ENCODE measurements around the gene TUBGCP6. TPM values are rescaled to one million over a fixed set of nuclear protein-coding genes. Genes with fewer than 3 reads are reported as not detected.

TUBGCP6 gene
- total RNA-seq, 1 donor from 2014 or later: 51.7 TPM

- intact Hi-C loops (cut with micrococcal nuclease): loop anchor here (5.0 kb wide), 1 partner anchor 272 kb away; no protein-coding TSS in a partner anchor
- Mint-ChIP-seq H3K27ac (no peak overlapping the region), H3K27me3 (no peaks in the 10 kb centered on the region), H3K9me3 (no peaks in the 10 kb centered on the region), H3K36me3 (ENCODE audit: low read depth) (peaks cover 26% of the 10 kb centered on the region), H3K4me1 (peaks cover 16% of the 10 kb centered on the region), H3K4me3 (no peak overlapping the region)
- no peak for DNase-seq
Measured at GRCh38 chr22:50204571-50204970, 40.3 kb downstream of the TUBGCP6 start.

- Mint-ChIP-seq H3K4me1 (peaks cover 19% of the 10 kb centered on the region), H3K36me3 (ENCODE audit: low read depth) (peaks cover 29% of the 10 kb centered on the region), H3K4me3 (no peak overlapping the region), H3K9me3 (no peaks in the 10 kb centered on the region), H3K27me3 (no peaks in the 10 kb centered on the region), H3K27ac (no peak overlapping the region)
- DNase-seq: no peak
- intact Hi-C loops (cut with micrococcal nuclease): loop anchor here (5.0 kb wide), 1 partner anchor 271 kb away; no protein-coding TSS in a partner anchor
Measured at GRCh38 chr22:50203288-50203687, 41.5 kb downstream of the TUBGCP6 start.

- Mint-ChIP-seq H3K4me3 (peak overlapping the region; percentile 84), H3K4me1 (peaks cover 19% of the 10 kb centered on the region), H3K36me3 (ENCODE audit: low read depth) (peaks cover 32% of the 10 kb centered on the region), H3K9me3 (no peaks in the 10 kb centered on the region), H3K27me3 (no peaks in the 10 kb centered on the region), H3K27ac (peak overlapping the region; percentile 10)
- no peak for DNase-seq
- intact Hi-C loops (cut with micrococcal nuclease): loop anchor here (5.0 kb wide), 1 partner anchor 270 kb away; no protein-coding TSS in a partner anchor
Measured at GRCh38 chr22:50202130-50202666, 42.6 kb downstream of the TUBGCP6 start.

DNA sequence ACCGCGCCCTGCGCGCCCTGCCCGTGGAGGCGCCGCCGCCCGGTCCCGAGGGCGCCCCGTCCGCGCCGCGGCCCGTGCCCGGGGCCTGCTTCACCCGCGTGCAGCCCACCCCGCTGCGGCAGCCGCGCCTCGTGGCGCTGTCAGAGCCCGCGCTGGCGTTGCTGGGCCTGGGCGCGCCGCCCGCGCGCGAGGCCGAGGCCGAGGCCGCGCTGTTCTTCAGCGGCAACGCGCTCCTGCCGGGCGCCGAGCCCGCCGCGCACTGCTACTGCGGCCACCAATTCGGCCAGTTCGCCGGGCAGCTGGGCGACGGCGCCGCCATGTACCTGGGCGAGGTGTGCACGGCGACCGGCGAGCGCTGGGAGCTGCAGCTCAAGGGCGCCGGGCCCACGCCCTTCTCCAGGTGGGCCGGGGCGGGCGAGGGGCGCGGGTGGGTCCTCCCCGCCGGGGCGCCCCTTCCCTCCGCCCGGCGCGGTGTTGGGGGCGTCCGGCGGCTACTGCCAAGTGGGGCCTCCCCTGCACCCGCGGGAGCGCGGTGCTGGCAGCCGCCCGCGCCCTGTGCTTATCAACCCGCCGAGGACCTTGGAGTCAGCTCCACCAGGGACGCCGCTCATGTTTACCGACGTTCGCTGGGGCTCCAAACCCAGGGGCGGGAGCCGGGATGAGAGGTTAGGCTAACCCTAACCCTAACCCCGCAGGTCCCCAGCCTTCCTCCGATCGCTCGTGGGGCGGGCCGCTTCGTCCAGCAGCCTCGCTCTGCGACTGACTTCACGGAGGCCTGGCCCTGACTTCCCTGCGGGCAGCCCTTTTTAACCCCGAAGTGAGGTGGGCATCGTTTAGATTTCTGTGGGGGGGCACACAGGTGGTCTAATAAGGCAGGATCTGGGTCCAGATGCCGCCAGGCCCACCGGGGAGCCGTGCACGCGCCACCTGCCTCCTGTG is 43.4 kb downstream of the TUBGCP6 start:
- Mint-ChIP-seq H3K27ac (peak overlapping the region; percentile 10), H3K27me3 (no peaks in the 10 kb centered on the region), H3K9me3 (no peaks in the 10 kb centered on the region), H3K4me1 (peaks cover 19% of the 10 kb centered on the region), H3K4me3 (peak overlapping the region; percentile 84), H3K36me3 (ENCODE audit: low read depth) (peaks cover 32% of the 10 kb centered on the region)
- DNase-seq: peak; percentile 73
- intact Hi-C loops (cut with micrococcal nuclease): loop anchor here (2.0 to 5.0 kb wide), 2 partner anchors 43 to 269 kb away; partner anchors contain the start of gene TUBGCP6

DNA sequence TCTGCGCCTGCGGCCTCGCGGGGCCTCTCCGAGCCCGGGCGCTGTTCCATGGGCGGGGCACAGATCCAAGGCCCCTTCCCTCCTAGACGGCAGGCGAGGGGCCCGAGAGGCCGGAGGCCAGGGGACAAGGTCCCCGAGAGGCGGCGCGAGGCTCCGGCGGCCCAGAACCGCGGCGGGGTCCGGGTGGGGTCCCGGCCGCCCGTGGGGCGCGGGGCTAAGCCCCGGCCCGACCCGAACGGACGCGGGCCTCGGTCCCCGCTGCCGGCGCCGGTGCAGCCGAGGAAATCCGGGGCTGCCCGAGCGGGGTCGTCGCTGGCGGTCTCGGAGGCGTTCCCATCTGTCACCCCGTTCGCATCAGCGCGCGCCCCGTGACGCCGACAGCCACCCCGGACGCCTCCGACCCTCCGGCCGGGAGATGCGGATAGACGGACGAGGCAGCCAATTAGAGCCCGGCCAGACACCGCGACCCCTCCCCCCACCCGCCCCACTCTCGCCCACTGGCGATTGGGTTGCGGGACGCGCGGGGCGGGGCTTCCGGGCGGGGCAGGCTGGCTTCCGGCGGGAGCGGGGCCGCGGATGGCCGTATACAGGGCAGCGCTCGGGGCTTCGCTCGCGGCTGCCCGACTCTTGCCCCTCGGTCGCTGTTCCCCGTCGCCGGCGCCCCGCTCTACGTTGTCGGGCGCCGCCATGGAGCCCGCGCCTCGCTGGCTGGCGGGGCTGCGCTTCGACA is 44.2 kb downstream of the TUBGCP6 start, which contains the start of gene SELENOO:
Gene SELENOO (plus strand): TSS at position 551 of the 730 bp plus-strand sequence. CDS start 26 bp downstream, at position 577.
- Mint-ChIP-seq H3K27me3 (no peaks in the 10 kb centered on the region), H3K36me3 (ENCODE audit: low read depth) (peaks cover 29% of the 10 kb centered on the region), H3K4me3 (peak within 1 kb of the TSS; percentile 84), H3K4me1 (peaks cover 19% of the 10 kb centered on the region), H3K27ac (peak within 1 kb of the TSS; percentile 45), H3K9me3 (no peaks in the 10 kb centered on the region)
- peak; percentile 97 for DNase-seq
- intact Hi-C loops (cut with micrococcal nuclease): loop anchor here (1.0 to 5.0 kb wide), 4 partner anchors 10 to 268 kb away; partner anchors contain the start of genes TRABD and TUBGCP6

GRCh38 chr22:50199829-50200460 is 44.9 kb downstream of the TUBGCP6 start:
- Mint-ChIP-seq H3K9me3 (no peaks in the 10 kb centered on the region), H3K36me3 (ENCODE audit: low read depth) (peaks cover 31% of the 10 kb centered on the region), H3K4me3 (peak overlapping the region; percentile 76), H3K27ac (peak overlapping the region; percentile 53), H3K4me1 (peaks cover 19% of the 10 kb centered on the region), H3K27me3 (no peaks in the 10 kb centered on the region)
- peak; percentile 71 for DNase-seq
- intact Hi-C loops (cut with micrococcal nuclease): loop anchor here (1.0 to 5.0 kb wide), 4 partner anchors 10 to 268 kb away; partner anchors contain the start of genes TRABD and TUBGCP6

DNA sequence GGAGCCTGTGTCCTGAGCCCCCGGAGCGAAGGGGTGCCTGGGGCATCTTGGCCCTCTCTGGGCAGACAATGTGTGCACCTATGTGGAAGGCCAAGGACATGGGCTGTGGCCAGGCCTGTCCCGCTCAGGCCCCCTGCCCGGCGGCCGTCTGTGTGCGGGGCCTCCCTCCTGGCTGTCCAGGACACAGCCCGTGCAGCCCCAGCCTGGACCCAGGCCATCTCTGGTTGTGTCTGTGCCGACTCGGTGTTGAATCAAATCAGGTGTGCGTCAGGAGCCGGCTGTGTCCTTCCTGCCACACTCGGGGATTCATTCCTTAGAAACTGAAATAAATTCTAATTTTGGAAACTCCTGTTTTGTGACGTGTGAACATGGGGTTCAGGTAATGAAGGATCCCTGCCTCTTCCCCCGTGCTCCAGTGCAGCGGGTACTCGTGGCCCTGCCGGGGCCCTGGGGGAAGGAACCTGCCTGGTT is 45.5 kb downstream of the TUBGCP6 start:
- peaks cover 19% of the 10 kb centered on the region for H3K4me1 Mint-ChIP-seq
- H3K4me3 Mint-ChIP-seq: peak overlapping the region; percentile 76
- no peaks in the 10 kb centered on the region for H3K9me3 Mint-ChIP-seq
- DNase-seq: no peak
- H3K27ac Mint-ChIP-seq: peak overlapping the region; percentile 53
- peaks cover 30% of the 10 kb centered on the region for H3K36me3 Mint-ChIP-seq (ENCODE audit: low read depth)
- H3K27me3 Mint-ChIP-seq: no peaks in the 10 kb centered on the region
- intact Hi-C loops (cut with micrococcal nuclease): no loop called here

GRCh38 chr22:50198624-50199017 is 46.2 kb downstream of the TUBGCP6 start:
- no peak for DNase-seq
- intact Hi-C loops (cut with micrococcal nuclease): no loop called here
- Mint-ChIP-seq H3K36me3 (ENCODE audit: low read depth) (peaks cover 27% of the 10 kb centered on the region), H3K4me1 (peaks cover 17% of the 10 kb centered on the region), H3K27ac (no peak overlapping the region), H3K4me3 (no peak overlapping the region), H3K27me3 (no peaks in the 10 kb centered on the region), H3K9me3 (no peaks in the 10 kb centered on the region)

- H3K27me3 Mint-ChIP-seq: no peaks in the 10 kb centered on the region
- no peak for DNase-seq
- H3K9me3 Mint-ChIP-seq: no peaks in the 10 kb centered on the region
- no peak overlapping the region for H3K27ac Mint-ChIP-seq
- H3K4me3 Mint-ChIP-seq: peak overlapping the region; percentile 21
- peaks cover 14% of the 10 kb centered on the region for H3K4me1 Mint-ChIP-seq
- intact Hi-C loops (cut with micrococcal nuclease): no loop called here
- H3K36me3 Mint-ChIP-seq (ENCODE audit: low read depth): peaks cover 22% of the 10 kb centered on the region
Measured at GRCh38 chr22:50197856-50198623, 46.8 kb downstream of the TUBGCP6 start.

DNA sequence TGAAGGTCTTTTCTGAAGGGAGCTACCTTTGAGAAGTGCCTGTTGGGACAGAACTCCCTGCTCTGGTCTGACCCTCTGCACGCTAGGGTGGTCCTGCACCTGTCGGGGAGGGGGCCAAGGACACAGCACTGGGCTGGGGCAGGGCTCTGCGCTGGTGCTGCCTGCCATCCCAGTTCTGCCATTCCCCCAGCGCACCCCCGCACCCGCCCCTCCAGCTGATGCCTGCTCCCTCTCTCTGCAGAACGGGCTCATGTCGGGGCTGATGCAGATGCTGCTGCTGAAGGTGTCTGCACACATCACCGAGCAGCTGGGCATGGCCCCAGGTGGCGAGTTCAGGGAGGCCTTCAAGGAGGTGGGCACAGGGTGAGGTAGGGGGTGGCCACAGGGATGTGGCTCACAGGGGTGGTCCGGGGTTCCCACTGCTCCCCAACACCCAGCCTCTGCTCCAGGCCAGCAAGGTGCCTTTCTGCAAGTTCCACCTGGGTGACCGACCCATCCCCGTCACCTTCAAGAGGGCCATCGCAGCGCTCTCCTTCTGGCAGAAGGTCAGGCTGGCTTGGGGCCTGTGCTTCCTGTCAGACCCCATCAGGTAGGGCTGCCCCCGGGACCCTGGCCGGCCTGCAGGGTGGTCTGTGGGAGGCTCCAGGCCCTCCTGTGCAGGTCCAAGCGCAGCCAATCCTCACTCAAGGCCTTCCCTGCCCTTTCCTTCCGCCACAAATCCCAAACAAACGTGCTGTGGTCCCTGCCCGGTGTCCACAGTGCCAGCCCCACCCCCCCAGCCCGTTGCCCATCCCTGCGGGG is 47.6 kb downstream of the TUBGCP6 start:
- H3K27me3 Mint-ChIP-seq: no peaks in the 10 kb centered on the region
- intact Hi-C loops (cut with micrococcal nuclease): no loop called here
- H3K9me3 Mint-ChIP-seq: no peaks in the 10 kb centered on the region
- H3K36me3 Mint-ChIP-seq (ENCODE audit: low read depth): peaks cover 22% of the 10 kb centered on the region
- H3K4me3 Mint-ChIP-seq: no peak overlapping the region
- no peak for DNase-seq
- H3K27ac Mint-ChIP-seq: peak overlapping the region; percentile 20
- peaks cover 16% of the 10 kb centered on the region for H3K4me1 Mint-ChIP-seq

- intact Hi-C loops (cut with micrococcal nuclease): no loop called here
- H3K4me3 Mint-ChIP-seq: no peak overlapping the region
- H3K36me3 Mint-ChIP-seq (ENCODE audit: low read depth): peaks cover 27% of the 10 kb centered on the region
- H3K27ac Mint-ChIP-seq: no peak overlapping the region
- no peak for DNase-seq
- H3K9me3 Mint-ChIP-seq: no peaks in the 10 kb centered on the region
- H3K27me3 Mint-ChIP-seq: no peaks in the 10 kb centered on the region
- peaks cover 19% of the 10 kb centered on the region for H3K4me1 Mint-ChIP-seq
Measured at GRCh38 chr22:50196256-50196655, 48.6 kb downstream of the TUBGCP6 start.
